Measurements from ENCODE around the gene NDUFAF2.

The NDUFAF2 gene

DNA sequence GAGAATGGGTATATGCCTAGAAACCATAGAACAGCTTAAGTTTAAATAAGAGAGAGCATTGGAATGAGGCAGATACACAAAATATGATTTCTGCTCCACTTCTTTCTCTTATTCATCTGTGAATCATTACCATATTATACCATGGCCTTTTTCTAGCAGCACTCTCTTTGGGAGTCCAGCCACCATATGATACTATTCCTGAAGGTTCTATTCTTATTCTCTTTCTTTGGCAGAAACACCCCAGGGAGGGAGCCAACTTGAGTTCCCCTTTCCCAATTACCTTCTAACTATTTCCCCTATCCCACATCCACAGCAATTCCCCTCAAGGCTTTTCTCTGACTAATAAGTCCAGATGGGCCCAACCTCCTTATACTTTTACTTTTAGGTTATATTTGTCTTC is 55.9 kb downstream of the NDUFAF2 start:
- Histone ChIP-seq H3K4me3 (no peak overlapping the region), H3K9me3 (no peaks in the 10 kb centered on the region), H3K27me3 (ENCODE audit: low read depth) (no peaks in the 10 kb centered on the region), H3K4me1 (no peaks in the 10 kb centered on the region), H3K36me3 (replicated peaks) (no peaks in the 10 kb centered on the region)
- no peak for DNase-seq (ENCODE audit: low spot score in 2 of 2)
- in situ Hi-C loops (cut with MboI; ENCODE audit: low sequenced_read_pairs): no loop called here

- no peaks in the 10 kb centered on the region for H3K4me1 ChIP-seq
- H3K36me3 ChIP-seq (replicated peaks): no peaks in the 10 kb centered on the region
- no peak for DNase-seq (ENCODE audit: low spot score in 2 of 2)
- no peaks in the 10 kb centered on the region for H3K27me3 ChIP-seq (ENCODE audit: low read depth)
- H3K4me3 ChIP-seq: no peak overlapping the region
- no peaks in the 10 kb centered on the region for H3K9me3 ChIP-seq
- in situ Hi-C loops (cut with MboI; ENCODE audit: low sequenced_read_pairs): no loop called here
Observed at GRCh38 chr5:61001647-61002046, 56.6 kb downstream of the NDUFAF2 start.

- no peaks in the 10 kb centered on the region for H3K9me3 ChIP-seq
- H3K36me3 ChIP-seq (replicated peaks): no peaks in the 10 kb centered on the region
- DNase-seq (ENCODE audit: low spot score in 2 of 2): no peak
- in situ Hi-C loops (cut with MboI; ENCODE audit: low sequenced_read_pairs): no loop called here
- no peaks in the 10 kb centered on the region for H3K4me1 ChIP-seq
- no peak overlapping the region for H3K4me3 ChIP-seq
- H3K27me3 ChIP-seq (ENCODE audit: low read depth): no peaks in the 10 kb centered on the region
Observed at GRCh38 chr5:61002611-61003355, 57.8 kb downstream of the NDUFAF2 start.

DNA sequence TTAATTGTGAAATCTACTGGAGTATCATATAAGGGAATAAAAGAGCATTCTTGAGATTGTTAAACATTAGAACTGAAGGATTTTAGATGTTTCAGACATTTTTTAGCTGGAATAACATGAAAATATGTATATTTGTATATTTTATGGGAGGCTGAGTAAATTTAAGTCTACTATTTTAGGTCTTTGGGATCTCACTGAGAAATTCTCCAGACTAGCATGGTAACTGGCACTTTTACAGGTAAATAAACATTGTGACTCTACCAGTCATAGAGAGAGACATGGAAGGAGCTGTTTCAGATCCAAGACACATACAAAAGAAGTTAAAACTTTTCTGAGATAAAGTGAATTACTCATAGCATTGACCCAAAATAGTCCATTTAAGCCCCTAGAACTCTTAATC is 59.4 kb downstream of the NDUFAF2 start:
- Histone ChIP-seq H3K36me3 (replicated peaks) (no peaks in the 10 kb centered on the region), H3K4me1 (no peaks in the 10 kb centered on the region), H3K9me3 (no peaks in the 10 kb centered on the region), H3K27me3 (ENCODE audit: low read depth) (no peaks in the 10 kb centered on the region), H3K4me3 (no peak overlapping the region)
- in situ Hi-C loops (cut with MboI; ENCODE audit: low sequenced_read_pairs): no loop called here
- no peak for DNase-seq (ENCODE audit: low spot score in 2 of 2)

DNA sequence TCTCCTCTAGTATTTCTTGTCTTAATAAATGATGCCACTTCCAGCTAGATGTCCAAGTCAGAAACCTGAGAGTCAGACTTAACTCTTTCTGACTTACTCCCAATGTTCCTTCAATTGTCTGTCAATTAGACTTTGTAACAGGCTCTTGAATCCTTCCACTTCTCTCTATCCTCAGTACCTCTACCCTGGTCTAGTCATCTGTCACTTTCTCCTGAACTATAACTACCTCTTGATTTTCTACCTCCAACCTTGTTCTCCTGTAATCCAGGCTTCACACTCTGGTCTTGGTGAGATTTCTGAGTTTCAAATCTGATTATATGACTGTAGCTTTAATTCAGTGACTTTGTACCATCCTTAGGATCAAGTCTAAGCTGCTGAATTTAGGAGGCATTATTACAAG is 64.9 kb downstream of the NDUFAF2 start:
- Histone ChIP-seq H3K9me3 (no peaks in the 10 kb centered on the region), H3K36me3 (replicated peaks) (no peaks in the 10 kb centered on the region)
- in situ Hi-C loops (cut with MboI; ENCODE audit: low sequenced_read_pairs): no loop called here

GRCh38 chr5:61010467-61011454 is 65.8 kb downstream of the NDUFAF2 start:
- Histone ChIP-seq H3K4me3 (no peak overlapping the region), H3K9me3 (no peaks in the 10 kb centered on the region), H3K4me1 (no peaks in the 10 kb centered on the region), H3K27me3 (ENCODE audit: low read depth) (no peaks in the 10 kb centered on the region), H3K36me3 (replicated peaks) (no peaks in the 10 kb centered on the region)
- in situ Hi-C loops (cut with MboI; ENCODE audit: low sequenced_read_pairs): no loop called here
- DNase-seq (ENCODE audit: low spot score in 2 of 2): no peak

More for the DNA sequence above, 64.9 kb downstream of the NDUFAF2 start:
- no peak for DNase-seq (ENCODE audit: low spot score in 2 of 2)
- Histone ChIP-seq H3K27me3 (ENCODE audit: low read depth) (no peaks in the 10 kb centered on the region), H3K4me3 (no peak overlapping the region), H3K4me1 (no peaks in the 10 kb centered on the region)

DNA sequence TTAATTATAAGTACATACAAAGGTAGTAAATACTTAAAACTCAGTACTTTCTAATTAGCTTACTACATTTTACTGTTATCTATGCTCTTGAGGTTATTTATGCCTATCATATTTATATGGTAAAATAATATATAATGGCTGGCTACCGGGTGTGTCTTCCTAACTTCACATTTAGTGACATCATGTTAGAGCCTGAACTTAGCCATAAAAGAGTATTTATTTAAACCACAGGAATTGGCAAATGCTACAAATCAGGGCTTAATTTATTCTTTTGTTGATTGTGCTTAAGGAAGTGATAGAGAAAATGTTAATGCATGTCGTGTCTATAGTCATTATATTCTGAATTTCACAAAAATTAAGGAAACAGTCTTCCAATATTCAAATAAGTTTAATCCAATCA is 73.1 kb downstream of the NDUFAF2 start:
- Histone ChIP-seq H3K9me3 (no peaks in the 10 kb centered on the region), H3K36me3 (replicated peaks) (no peaks in the 10 kb centered on the region), H3K4me1 (0 out of 2 replicates have a peak, but pooled peaks cover 5% of the 10 kb centered on the region), H3K27me3 (ENCODE audit: low read depth) (no peaks in the 10 kb centered on the region), H3K4me3 (no peak overlapping the region)
- DNase-seq (ENCODE audit: low spot score in 2 of 2): no peak
- in situ Hi-C loops (cut with MboI; ENCODE audit: low sequenced_read_pairs): no loop called here

- in situ Hi-C loops (cut with MboI; ENCODE audit: low sequenced_read_pairs): no loop called here
- no peaks in the 10 kb centered on the region for H3K9me3 ChIP-seq
Observed at GRCh38 chr5:61019642-61020041, 74.6 kb downstream of the NDUFAF2 start.

GRCh38 chr5:61020415-61020814 is 75.4 kb downstream of the NDUFAF2 start:
- no peak for DNase-seq (ENCODE audit: low spot score in 2 of 2)
- Histone ChIP-seq H3K9me3 (no peaks in the 10 kb centered on the region), H3K36me3 (replicated peaks) (no peaks in the 10 kb centered on the region), H3K4me1 (0 out of 2 replicates have a peak, but pooled peaks cover 5% of the 10 kb centered on the region), H3K27me3 (ENCODE audit: low read depth) (no peaks in the 10 kb centered on the region), H3K4me3 (no peak overlapping the region)
- in situ Hi-C loops (cut with MboI; ENCODE audit: low sequenced_read_pairs): no loop called here

More at GRCh38 chr5:61019642-61020041, 74.6 kb downstream of the NDUFAF2 start:
- H3K4me1 ChIP-seq: 0 out of 2 replicates have a peak, but pooled peaks cover 5% of the 10 kb centered on the region
- DNase-seq (ENCODE audit: low spot score in 2 of 2): no peak
- H3K36me3 ChIP-seq (replicated peaks): no peaks in the 10 kb centered on the region
- no peaks in the 10 kb centered on the region for H3K27me3 ChIP-seq (ENCODE audit: low read depth)
- no peak overlapping the region for H3K4me3 ChIP-seq

DNA sequence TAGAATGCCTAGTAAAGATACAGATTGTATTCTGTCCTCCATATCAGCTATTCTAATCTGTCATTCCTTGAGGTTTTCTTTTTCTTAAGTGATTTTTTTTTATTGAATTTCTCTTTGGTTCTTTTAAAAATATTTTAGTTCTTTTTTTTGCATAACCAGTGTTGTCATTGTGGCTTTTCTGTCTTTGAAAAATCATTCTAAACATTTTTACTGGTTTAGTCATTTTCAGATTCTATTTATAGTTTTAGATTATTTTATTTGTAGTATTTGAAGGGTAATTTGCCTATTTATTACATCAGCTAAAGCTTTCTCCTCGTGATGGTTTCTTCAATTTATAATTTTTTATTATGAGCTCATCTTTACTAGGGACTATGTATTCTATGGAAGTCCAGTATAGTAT is 78.1 kb downstream of the NDUFAF2 start:
- Histone ChIP-seq H3K9me3 (no peaks in the 10 kb centered on the region), H3K27me3 (ENCODE audit: low read depth) (no peaks in the 10 kb centered on the region), H3K4me1 (0 out of 2 replicates have a peak, but pooled peaks cover 4% of the 10 kb centered on the region), H3K36me3 (replicated peaks) (no peaks in the 10 kb centered on the region), H3K4me3 (no peak overlapping the region)
- in situ Hi-C loops (cut with MboI; ENCODE audit: low sequenced_read_pairs): no loop called here
- DNase-seq (ENCODE audit: low spot score in 2 of 2): no peak

- Histone ChIP-seq H3K27me3 (ENCODE audit: low read depth) (no peaks in the 10 kb centered on the region), H3K4me3 (no peak overlapping the region), H3K36me3 (replicated peaks) (no peaks in the 10 kb centered on the region), H3K4me1 (no peaks in the 10 kb centered on the region), H3K9me3 (no peaks in the 10 kb centered on the region)
- in situ Hi-C loops (cut with MboI; ENCODE audit: low sequenced_read_pairs): no loop called here
- DNase-seq (ENCODE audit: low spot score in 2 of 2): no peak
Observed at GRCh38 chr5:61026004-61026403, 81.0 kb downstream of the NDUFAF2 start.

DNA sequence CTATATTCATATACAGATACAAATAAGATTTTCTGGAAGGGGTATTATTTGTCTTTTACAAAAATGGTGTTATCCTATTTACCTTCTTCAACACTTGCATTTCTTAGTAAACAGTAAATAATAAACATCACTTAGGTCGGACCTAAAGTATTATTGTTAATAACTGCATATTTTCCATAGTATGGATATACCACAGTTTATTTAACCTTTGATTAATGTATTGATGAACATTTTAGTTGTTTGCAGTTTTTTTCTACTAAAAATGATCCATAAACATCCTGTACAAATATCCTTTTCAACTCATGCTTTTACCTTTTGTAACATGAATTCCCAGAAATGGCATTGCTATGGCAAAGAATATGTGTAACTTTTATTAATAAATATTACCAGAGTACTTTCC is 83.4 kb downstream of the NDUFAF2 start:
- in situ Hi-C loops (cut with MboI; ENCODE audit: low sequenced_read_pairs): no loop called here
- Histone ChIP-seq H3K9me3 (no peaks in the 10 kb centered on the region), H3K27me3 (ENCODE audit: low read depth) (no peaks in the 10 kb centered on the region), H3K4me3 (no peak overlapping the region), H3K36me3 (replicated peaks) (no peaks in the 10 kb centered on the region), H3K4me1 (no peaks in the 10 kb centered on the region)
- DNase-seq (ENCODE audit: low spot score in 2 of 2): no peak

GRCh38 chr5:61029456-61030162 is 84.6 kb downstream of the NDUFAF2 start:
- Histone ChIP-seq H3K27me3 (ENCODE audit: low read depth) (no peaks in the 10 kb centered on the region), H3K9me3 (no peaks in the 10 kb centered on the region), H3K4me1 (no peaks in the 10 kb centered on the region), H3K36me3 (replicated peaks) (no peaks in the 10 kb centered on the region), H3K4me3 (no peak overlapping the region)
- in situ Hi-C loops (cut with MboI; ENCODE audit: low sequenced_read_pairs): no loop called here
- DNase-seq (ENCODE audit: low spot score in 2 of 2): no peak

DNA sequence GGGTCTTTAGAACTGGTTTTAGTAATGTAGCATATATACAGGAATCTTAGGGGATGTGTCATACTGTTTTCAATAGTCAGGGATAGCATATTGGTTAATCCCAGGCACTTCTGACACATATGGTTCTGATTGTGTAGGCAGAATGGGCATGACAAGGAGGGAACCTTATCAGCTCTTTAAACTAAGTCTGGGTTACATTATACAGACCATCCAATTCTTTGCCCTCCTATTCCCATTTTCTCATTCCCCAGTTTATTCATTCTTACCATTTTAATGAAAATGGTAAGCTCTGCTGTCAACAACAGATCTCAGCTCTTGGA is 85.1 kb downstream of the NDUFAF2 start:
- DNase-seq (ENCODE audit: low spot score in 2 of 2): no peak
- no peak overlapping the region for H3K4me3 ChIP-seq
- H3K27me3 ChIP-seq (ENCODE audit: low read depth): no peaks in the 10 kb centered on the region
- in situ Hi-C loops (cut with MboI; ENCODE audit: low sequenced_read_pairs): no loop called here
- H3K36me3 ChIP-seq (replicated peaks): no peaks in the 10 kb centered on the region
- no peaks in the 10 kb centered on the region for H3K4me1 ChIP-seq
- H3K9me3 ChIP-seq: no peaks in the 10 kb centered on the region

Data from HAP-1 (cell line).